HG03378 (cell line): ENCODE results near the gene ZCCHC8.
"Not testable (repeated sequence)": the region's sequence is repeated elsewhere in the genome, so short reads cannot be mapped to it uniquely, and the experiment has no call there.

Source experiments
- ATAC-seq: cut with Tn5 transposase; IDR thresholded peaks from one replicate; pipeline ENCODE4 v1.9.1; 2021; ENCODE audit warnings: mild to moderate bottlenecking, moderate library complexity; ENCODE audit not compliant: unreplicated experiment

Gene ZCCHC8

GRCh38 chr12:122473543-122474323 is 27.0 kb downstream of the ZCCHC8 start:
- no peak for ATAC-seq

GRCh38 chr12:122471324-122472226 is 29.2 kb downstream of the ZCCHC8 start:
- ATAC-seq: no peak

- not testable (repeated sequence) for ATAC-seq
Observed at GRCh38 chr12:122470576-122470975, 30.2 kb downstream of the ZCCHC8 start.

GRCh38 chr12:122469856-122470255 is 30.9 kb downstream of the ZCCHC8 start:
- ATAC-seq: not testable (repeated sequence)

- no peak for ATAC-seq
Observed at GRCh38 chr12:122467983-122468382, 32.7 kb downstream of the ZCCHC8 start.

- not testable (repeated sequence) for ATAC-seq
Observed at GRCh38 chr12:122464317-122465042, 36.3 kb downstream of the ZCCHC8 start.

- no peak for ATAC-seq
Observed at GRCh38 chr12:122460641-122461040, 40.1 kb downstream of the ZCCHC8 start.

- no peak for ATAC-seq
Observed at GRCh38 chr12:122460061-122460460, 40.7 kb downstream of the ZCCHC8 start.

- no peak for ATAC-seq
Observed at GRCh38 chr12:122459211-122459610, 41.5 kb downstream of the ZCCHC8 start.

GRCh38 chr12:122458105-122459035 is 42.4 kb downstream of the ZCCHC8 start:
- no peak for ATAC-seq

GRCh38 chr12:122457627-122458026 is 43.1 kb downstream of the ZCCHC8 start:
- ATAC-seq: no peak

GRCh38 chr12:122454739-122455138 is 46.0 kb downstream of the ZCCHC8 start:
- no peak for ATAC-seq

- no peak for ATAC-seq
Observed at GRCh38 chr12:122454250-122454721, 46.4 kb downstream of the ZCCHC8 start.

GRCh38 chr12:122452701-122453285 is 47.9 kb downstream of the ZCCHC8 start:
- no peak for ATAC-seq

GRCh38 chr12:122449317-122449716 is 51.4 kb downstream of the ZCCHC8 start:
- no peak for ATAC-seq

GRCh38 chr12:122447825-122448224 is 52.9 kb downstream of the ZCCHC8 start:
- not testable (repeated sequence) for ATAC-seq

- ATAC-seq: not testable (repeated sequence)
Observed at GRCh38 chr12:122446390-122446789, 54.3 kb downstream of the ZCCHC8 start.

GRCh38 chr12:122444071-122444470 is 56.7 kb downstream of the ZCCHC8 start:
- ATAC-seq: not testable (repeated sequence)

- not testable (repeated sequence) for ATAC-seq
Observed at GRCh38 chr12:122438822-122439221, 61.9 kb downstream of the ZCCHC8 start.
